Neural cell (in vitro differentiated cells): ENCODE measurements around the gene PFDN6. TPM values are rescaled to one million over a fixed set of nuclear protein-coding genes. Genes with fewer than 3 reads are reported as not detected.

Experiments used
- H2AFZ ChIP-seq: fragments of 200-600, 300-800 bp; sonication (generic), shearing (Covaris generic); 2 replicates; pipeline ENCODE4 v1.6.0; 2014; ENCODE audit warnings: low read depth, mild to moderate bottlenecking, antibody characterized with exemption, low read length, moderate library complexity
- H3F3A ChIP-seq: fragments of 200-600 bp; shearing (Covaris generic); 2 replicates; pipeline ENCODE4 v1.6.1; 2016; ENCODE audit warnings: mild to moderate bottlenecking, moderate library complexity, mixed read lengths, antibody characterized with exemption, low read length; ENCODE audit not compliant: insufficient read depth, poor library complexity, severe bottlenecking
- H3K27ac ChIP-seq: fragments of 200-600, 300-800 bp; sonication (generic), shearing (Covaris generic); 2 replicates; pipeline ENCODE4 v1.5.1; 2014; ENCODE audit warnings: mild to moderate bottlenecking, low read length, moderate library complexity
- H3K27me3 ChIP-seq: fragments of 300-800, 200-600 bp; sonication (generic), shearing (Covaris generic); 2 replicates; pipeline ENCODE4 v1.6.0; 2014; ENCODE audit warnings: mild to moderate bottlenecking, low read depth, low read length, moderate library complexity; ENCODE audit not compliant: insufficient read depth
- H3K36me3 ChIP-seq: fragments of 300-800, 200-600 bp; sonication (generic), shearing (Covaris generic); 2 replicates; pipeline ENCODE4 v1.5.1; 2014; ENCODE audit warnings: mild to moderate bottlenecking, antibody characterized with exemption, low read length, moderate library complexity; ENCODE audit not compliant: insufficient read depth
- H3K4me2 ChIP-seq: fragments of 300-800, 200-600 bp; sonication (generic), shearing (Covaris generic); 2 replicates; pipeline ENCODE4 v1.6.0; 2014; ENCODE audit warnings: mild to moderate bottlenecking, low read length
- H3K4me3 ChIP-seq: fragments of 300-800, 200-600 bp; sonication (generic), shearing (Covaris generic); 2 replicates; pipeline ENCODE4 v1.5.1; 2014; ENCODE audit warnings: mild to moderate bottlenecking, low read length, moderate library complexity
- H3K79me2 ChIP-seq: fragments of 200-600 bp; shearing (Covaris generic); replicated peaks from 2 replicates; pipeline ENCODE4 v1.6.0; 2014; ENCODE audit warnings: mild to moderate bottlenecking, low read length, moderate library complexity; ENCODE audit not compliant: insufficient read depth
- H3K9ac ChIP-seq: fragments of 300-800, 200-600 bp; sonication (generic), shearing (Covaris generic); 2 replicates; pipeline ENCODE4 v1.6.1; 2016; ENCODE audit warnings: mild to moderate bottlenecking, low read length, mixed read lengths
- H3K9me2 ChIP-seq: fragments of 200-600 bp; shearing (Covaris generic); 2 replicates; pipeline ENCODE4 v1.6.1; 2016; ENCODE audit warnings: mild to moderate bottlenecking, low read length, mixed read lengths; ENCODE audit not compliant: insufficient read depth
- H3K9me3 ChIP-seq: fragments of 200-600, 300-800 bp; sonication (generic), shearing (Covaris generic); 2 replicates; pipeline ENCODE4 v1.6.1; 2016; ENCODE audit warnings: mild to moderate bottlenecking, mixed run types, low read length, moderate library complexity, mixed read lengths
- H4K20me1 ChIP-seq: fragments of 200-600 bp; shearing (Covaris generic); 2 replicates; pipeline ENCODE4 v1.6.1; 2016; ENCODE audit warnings: mild to moderate bottlenecking, mixed run types; ENCODE audit not compliant: insufficient read depth
- EP300 ChIP-seq: fragments of 450-650 bp; conservative IDR thresholded peaks from 2 replicates; pipeline ENCODE4 v1.6.1; 2014; ENCODE audit warnings: antibody characterized with exemption, mild to moderate bottlenecking, moderate library complexity; ENCODE audit not compliant: poor library complexity, severe bottlenecking
- EZH2 ChIP-seq: fragments of 200-600, 300-800 bp; shearing (Covaris generic), sonication (generic); IDR thresholded peaks from 2 replicates; pipeline ENCODE4 v1.6.1; 2014; ENCODE audit warnings: antibody characterized with exemption, low read length, borderline replicate concordance, mild to moderate bottlenecking; ENCODE audit not compliant: insufficient read depth, poor library complexity, severe bottlenecking
- MXI1 ChIP-seq: fragments of 450-650 bp; conservative IDR thresholded peaks from 2 replicates; pipeline ENCODE4 v1.6.1; 2014; ENCODE audit warnings: antibody characterized with exemption, mild to moderate bottlenecking; ENCODE audit not compliant: poor library complexity, severe bottlenecking
- POLR2AphosphoS5 ChIP-seq: IDR thresholded peaks from 2 replicates; pipeline ENCODE4 v1.6.1; 2012
- RAD21 ChIP-seq: fragments of 450-650 bp; conservative IDR thresholded peaks from 2 replicates; pipeline ENCODE4 v1.6.1; 2014; ENCODE audit warnings: antibody characterized with exemption, mild to moderate bottlenecking, moderate library complexity
- SMC3 ChIP-seq: fragments of 450-650 bp; conservative IDR thresholded peaks from 2 replicates; pipeline ENCODE4 v1.6.1; 2014; ENCODE audit warnings: antibody characterized with exemption, mild to moderate bottlenecking, moderate library complexity; ENCODE audit not compliant: poor library complexity
- TAF1 ChIP-seq: IDR thresholded peaks from 2 replicates; pipeline ENCODE4 v1.6.1; 2012; ENCODE audit warnings: low read depth
- polyA plus RNA-seq: library from polyadenylated mRNA; depleted of rRNA; stranded (reverse); fragments of >200 nt; gene quantifications from 2 replicates; pipeline ENCODE4 v1.2.3, GENCODE V29; 2014
- TF ChIP-seq, protein P1 (sequence below): fragments of 450-650 bp; IDR thresholded peaks from 2 replicates; pipeline ENCODE4 v1.5.1; 2014; ENCODE audit warnings: antibody characterized with exemption, mild to moderate bottlenecking, moderate library complexity; ENCODE audit not compliant: poor library complexity, severe bottlenecking
- TF ChIP-seq, protein P2 (sequence below): IDR thresholded peaks from 2 replicates; pipeline ENCODE4 v1.6.1; 2012; ENCODE audit warnings: borderline replicate concordance

PFDN6 gene
- polyA plus RNA-seq, 1 donor from 2014 or later: 109 TPM

DNA sequence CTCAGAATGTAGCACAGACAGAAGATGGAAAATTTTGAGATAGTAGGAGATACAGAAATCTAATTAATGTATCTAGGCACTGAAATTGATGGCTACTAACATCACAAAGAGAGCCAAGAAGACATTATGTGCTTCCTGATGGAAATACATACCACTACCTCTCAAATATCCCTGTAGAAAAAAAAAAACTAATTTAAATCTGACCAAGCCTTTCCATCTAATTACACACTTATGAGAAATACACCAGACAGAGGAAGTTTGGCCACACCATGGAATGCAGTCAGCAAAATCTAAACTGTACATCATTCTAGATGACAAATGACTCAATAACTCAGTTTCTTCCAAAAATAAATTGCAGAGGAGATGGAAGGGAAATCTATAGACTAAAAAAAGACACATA, 36.6 kb upstream of the PFDN6 start:
- Histone ChIP-seq H3K4me3 (no peak overlapping the region), H3F3A (peaks cover 5% of the 10 kb centered on the region), H3K4me2 (no peak overlapping the region), H3K79me2 (no peaks in the 10 kb centered on the region), H3K27me3 (no peaks in the 10 kb centered on the region), H2AFZ (no peak overlapping the region), H4K20me1 (no peaks in the 10 kb centered on the region), H3K9me2 (no peaks in the 10 kb centered on the region), H3K9ac (no peak overlapping the region), H3K36me3 (no peaks in the 10 kb centered on the region), H3K27ac (no peak overlapping the region), H3K9me3 (no peaks in the 10 kb centered on the region)
- no peak for TF ChIP-seq RAD21
- TF ChIP-seq, protein P1, sequence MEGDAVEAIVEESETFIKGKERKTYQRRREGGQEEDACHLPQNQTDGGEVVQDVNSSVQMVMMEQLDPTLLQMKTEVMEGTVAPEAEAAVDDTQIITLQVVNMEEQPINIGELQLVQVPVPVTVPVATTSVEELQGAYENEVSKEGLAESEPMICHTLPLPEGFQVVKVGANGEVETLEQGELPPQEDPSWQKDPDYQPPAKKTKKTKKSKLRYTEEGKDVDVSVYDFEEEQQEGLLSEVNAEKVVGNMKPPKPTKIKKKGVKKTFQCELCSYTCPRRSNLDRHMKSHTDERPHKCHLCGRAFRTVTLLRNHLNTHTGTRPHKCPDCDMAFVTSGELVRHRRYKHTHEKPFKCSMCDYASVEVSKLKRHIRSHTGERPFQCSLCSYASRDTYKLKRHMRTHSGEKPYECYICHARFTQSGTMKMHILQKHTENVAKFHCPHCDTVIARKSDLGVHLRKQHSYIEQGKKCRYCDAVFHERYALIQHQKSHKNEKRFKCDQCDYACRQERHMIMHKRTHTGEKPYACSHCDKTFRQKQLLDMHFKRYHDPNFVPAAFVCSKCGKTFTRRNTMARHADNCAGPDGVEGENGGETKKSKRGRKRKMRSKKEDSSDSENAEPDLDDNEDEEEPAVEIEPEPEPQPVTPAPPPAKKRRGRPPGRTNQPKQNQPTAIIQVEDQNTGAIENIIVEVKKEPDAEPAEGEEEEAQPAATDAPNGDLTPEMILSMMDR: no peak
- no peak for TF ChIP-seq EZH2
- no peak for TF ChIP-seq POLR2AphosphoS5
- TF ChIP-seq TAF1: no peak
- TF ChIP-seq EP300: no peak
- TF ChIP-seq SMC3: no peak
- TF ChIP-seq, protein P2, sequence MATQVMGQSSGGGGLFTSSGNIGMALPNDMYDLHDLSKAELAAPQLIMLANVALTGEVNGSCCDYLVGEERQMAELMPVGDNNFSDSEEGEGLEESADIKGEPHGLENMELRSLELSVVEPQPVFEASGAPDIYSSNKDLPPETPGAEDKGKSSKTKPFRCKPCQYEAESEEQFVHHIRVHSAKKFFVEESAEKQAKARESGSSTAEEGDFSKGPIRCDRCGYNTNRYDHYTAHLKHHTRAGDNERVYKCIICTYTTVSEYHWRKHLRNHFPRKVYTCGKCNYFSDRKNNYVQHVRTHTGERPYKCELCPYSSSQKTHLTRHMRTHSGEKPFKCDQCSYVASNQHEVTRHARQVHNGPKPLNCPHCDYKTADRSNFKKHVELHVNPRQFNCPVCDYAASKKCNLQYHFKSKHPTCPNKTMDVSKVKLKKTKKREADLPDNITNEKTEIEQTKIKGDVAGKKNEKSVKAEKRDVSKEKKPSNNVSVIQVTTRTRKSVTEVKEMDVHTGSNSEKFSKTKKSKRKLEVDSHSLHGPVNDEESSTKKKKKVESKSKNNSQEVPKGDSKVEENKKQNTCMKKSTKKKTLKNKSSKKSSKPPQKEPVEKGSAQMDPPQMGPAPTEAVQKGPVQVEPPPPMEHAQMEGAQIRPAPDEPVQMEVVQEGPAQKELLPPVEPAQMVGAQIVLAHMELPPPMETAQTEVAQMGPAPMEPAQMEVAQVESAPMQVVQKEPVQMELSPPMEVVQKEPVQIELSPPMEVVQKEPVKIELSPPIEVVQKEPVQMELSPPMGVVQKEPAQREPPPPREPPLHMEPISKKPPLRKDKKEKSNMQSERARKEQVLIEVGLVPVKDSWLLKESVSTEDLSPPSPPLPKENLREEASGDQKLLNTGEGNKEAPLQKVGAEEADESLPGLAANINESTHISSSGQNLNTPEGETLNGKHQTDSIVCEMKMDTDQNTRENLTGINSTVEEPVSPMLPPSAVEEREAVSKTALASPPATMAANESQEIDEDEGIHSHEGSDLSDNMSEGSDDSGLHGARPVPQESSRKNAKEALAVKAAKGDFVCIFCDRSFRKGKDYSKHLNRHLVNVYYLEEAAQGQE: no peak
- no peak for TF ChIP-seq MXI1

DNA sequence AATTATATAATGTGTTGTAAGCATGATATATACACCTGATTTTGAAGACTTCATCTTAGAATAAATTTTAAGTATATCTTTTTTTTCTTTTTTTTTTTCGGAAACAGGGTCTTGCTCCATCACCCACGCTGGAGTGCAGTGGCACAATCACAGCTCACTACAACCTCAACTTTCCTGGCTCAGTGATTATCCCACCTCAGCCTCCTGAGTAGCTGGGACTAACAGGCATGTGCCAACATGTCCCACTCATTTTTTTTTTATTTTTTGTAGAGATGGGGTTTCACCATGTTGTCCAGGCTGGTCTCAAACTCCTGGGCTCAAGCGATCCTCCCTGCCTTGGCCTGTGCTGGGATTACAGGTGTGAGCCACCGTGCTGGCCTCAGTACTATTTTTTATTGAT, 34.8 kb upstream of the PFDN6 start:
- Histone ChIP-seq H3K27me3 (no peaks in the 10 kb centered on the region), H4K20me1 (no peaks in the 10 kb centered on the region), H3K9ac (no peak overlapping the region), H3K9me2 (no peaks in the 10 kb centered on the region), H3K9me3 (no peaks in the 10 kb centered on the region), H3K27ac (no peak overlapping the region), H2AFZ (no peak overlapping the region), H3K4me3 (no peak overlapping the region), H3K79me2 (no peaks in the 10 kb centered on the region), H3F3A (no peaks in the 10 kb centered on the region), H3K36me3 (no peaks in the 10 kb centered on the region), H3K4me2 (no peak overlapping the region)
- TF ChIP-seq RAD21: no peak
- TF ChIP-seq, protein P1: no peak
- no peak for TF ChIP-seq SMC3
- no peak for TF ChIP-seq POLR2AphosphoS5
- TF ChIP-seq EZH2: no peak
- TF ChIP-seq EP300: no peak
- no peak for TF ChIP-seq MXI1
- TF ChIP-seq, protein P2: no peak
- no peak for TF ChIP-seq TAF1
